Lower leg skin (tissue), 3 donors: ENCODE data around the gene TMEM45A.

Experiments
- POLR2A ChIP-seq, 2 donors: fragments of 450-650 bp; IDR thresholded peaks; one replicate each; pipeline ENCODE4 v1.6.1; 2016 to 2017; ENCODE audit warnings: antibody characterized with exemption in 2 of 2, mild to moderate bottlenecking in 1 of 2, moderate library complexity in 1 of 2
- TF ChIP-seq, protein P1 (sequence below), 3 donors: fragments of 450-650 bp; IDR thresholded peaks; one replicate each; pipeline ENCODE4 v1.5.1; 2016; ENCODE audit warnings: antibody characterized with exemption in 3 of 3, mild to moderate bottlenecking in 3 of 3, moderate library complexity in 2 of 3

DNA sequence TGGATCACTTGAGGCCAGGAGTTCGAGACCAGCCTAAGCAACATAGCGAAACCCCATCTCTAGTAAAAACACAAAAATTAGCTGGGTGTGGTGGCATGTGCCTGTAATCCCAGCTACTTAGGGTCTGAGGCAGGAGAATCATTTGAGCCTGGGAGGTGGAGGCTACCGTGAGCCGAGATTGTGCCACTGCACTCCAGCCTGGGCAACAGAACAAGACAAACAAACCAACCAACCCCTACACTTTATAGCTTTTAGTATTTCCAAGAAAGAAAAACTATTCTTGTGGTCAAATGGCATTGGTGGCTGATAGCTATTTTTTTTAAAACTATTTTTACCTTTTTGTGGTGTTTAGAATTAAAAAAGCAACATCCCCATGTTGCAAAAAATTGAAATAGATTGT, 7.2 kb downstream of the TMEM45A start:
- TF ChIP-seq POLR2A (IDR thresholded peaks at IDR 0.05), result no peak
- TF ChIP-seq, protein P1, sequence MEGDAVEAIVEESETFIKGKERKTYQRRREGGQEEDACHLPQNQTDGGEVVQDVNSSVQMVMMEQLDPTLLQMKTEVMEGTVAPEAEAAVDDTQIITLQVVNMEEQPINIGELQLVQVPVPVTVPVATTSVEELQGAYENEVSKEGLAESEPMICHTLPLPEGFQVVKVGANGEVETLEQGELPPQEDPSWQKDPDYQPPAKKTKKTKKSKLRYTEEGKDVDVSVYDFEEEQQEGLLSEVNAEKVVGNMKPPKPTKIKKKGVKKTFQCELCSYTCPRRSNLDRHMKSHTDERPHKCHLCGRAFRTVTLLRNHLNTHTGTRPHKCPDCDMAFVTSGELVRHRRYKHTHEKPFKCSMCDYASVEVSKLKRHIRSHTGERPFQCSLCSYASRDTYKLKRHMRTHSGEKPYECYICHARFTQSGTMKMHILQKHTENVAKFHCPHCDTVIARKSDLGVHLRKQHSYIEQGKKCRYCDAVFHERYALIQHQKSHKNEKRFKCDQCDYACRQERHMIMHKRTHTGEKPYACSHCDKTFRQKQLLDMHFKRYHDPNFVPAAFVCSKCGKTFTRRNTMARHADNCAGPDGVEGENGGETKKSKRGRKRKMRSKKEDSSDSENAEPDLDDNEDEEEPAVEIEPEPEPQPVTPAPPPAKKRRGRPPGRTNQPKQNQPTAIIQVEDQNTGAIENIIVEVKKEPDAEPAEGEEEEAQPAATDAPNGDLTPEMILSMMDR (IDR thresholded peaks at IDR 0.05), result no peak
